IMR-90 (cell line): Measurements from ENCODE around the gene L3MBTL4. TPM values are rescaled to one million over a fixed set of nuclear protein-coding genes. Genes with fewer than 3 reads are reported as not detected.

Source experiments
- ATAC-seq: fragments of 200-7000 bp; cut with Tn5 transposase; 2 replicates; pipeline ENCODE4 v1.9.1; 2020; ENCODE audit warnings: low read depth, mild to moderate bottlenecking, moderate library complexity
- BruUV-seq: library from RNA; stranded (reverse); fragments of 400-500 nt; replicated peaks from 2 replicates; lab custom pipeline; 2021; lab: Mats Ljungman, UMichigan
- CTCF ChIA-PET: fragments of 300-600 bp; formaldehyde crosslinking; extraction: SDS; loops from one replicate; lab custom pipeline; 2021; ENCODE audit warnings: antibody characterized with exemption; lab: Yijun Ruan, JAX
- POLR2A ChIA-PET: fragments of 300-600 bp; sonication (Branson Sonifier 250); formaldehyde crosslinking; loops from one replicate; lab custom pipeline; 2022; ENCODE audit warnings: antibody characterized with exemption; ENCODE audit not compliant: unreplicated experiment; lab: Charles Lee
- DNase-seq: peaks from one replicate; pipeline ENCODE4 v3.0.0; 2013
- H2AFZ ChIP-seq: replicated peaks from 2 replicates; pipeline ENCODE3; 2013; ENCODE audit warnings: low read length, mild to moderate bottlenecking; ENCODE audit not compliant: poor library complexity
- H2AK5ac ChIP-seq: 2 replicates; pipeline ENCODE4 v1.6.1; 2013; ENCODE audit warnings: low read depth, low read length, inconsistent platforms
- H2AK9ac ChIP-seq: replicated peaks from 2 replicates; pipeline ENCODE3; 2013; ENCODE audit warnings: mild to moderate bottlenecking, low read depth, low read length, moderate library complexity; ENCODE audit not compliant: poor library complexity
- H2BK120ac ChIP-seq: 2 replicates; pipeline ENCODE4 v1.6.1; 2013; ENCODE audit warnings: low read depth, low read length, inconsistent platforms
- H2BK15ac ChIP-seq: 3 replicates; pipeline ENCODE4 v1.6.1; 2013; ENCODE audit warnings: low read depth, low read length, inconsistent platforms
- H2BK20ac ChIP-seq: 2 replicates; pipeline ENCODE4 v1.6.1; 2013; ENCODE audit warnings: low read depth, mild to moderate bottlenecking, inconsistent platforms, low read length, moderate library complexity
- H2BK5ac ChIP-seq: 2 replicates; pipeline ENCODE4 v1.6.1; 2013; ENCODE audit warnings: mild to moderate bottlenecking, low read depth, low read length, inconsistent platforms; ENCODE audit not compliant: poor library complexity, severe bottlenecking
- H3K14ac ChIP-seq: replicated peaks from 2 replicates; pipeline ENCODE4 v1.6.1; 2013; ENCODE audit warnings: low read depth, low read length, inconsistent platforms
- H3K18ac ChIP-seq: 2 replicates; pipeline ENCODE4 v1.6.1; 2013; ENCODE audit warnings: low read depth, low read length, control low read depth
- H3K23ac ChIP-seq: 2 replicates; pipeline ENCODE4 v1.6.1; 2013; ENCODE audit warnings: low read depth, low read length, inconsistent platforms
- H3K27ac ChIP-seq: 2 replicates; pipeline ENCODE4 v1.5.1; 2013; ENCODE audit warnings: mild to moderate bottlenecking, control low read depth, low read length; ENCODE audit not compliant: insufficient read depth
- H3K27me3 ChIP-seq: 2 replicates; pipeline ENCODE4 v1.6.1; 2013; ENCODE audit warnings: low read length; ENCODE audit not compliant: control insufficient read depth, insufficient read depth
- H3K36me3 ChIP-seq: 2 replicates; pipeline ENCODE4 v1.6.1; 2013; ENCODE audit warnings: low read length, mixed read lengths; ENCODE audit not compliant: control insufficient read depth, insufficient read depth
- H3K4ac ChIP-seq: 2 replicates; pipeline ENCODE4 v1.6.1; 2013; ENCODE audit warnings: low read depth, low read length, inconsistent platforms
- H3K4me1 ChIP-seq: 2 replicates; pipeline ENCODE4 v1.6.1; 2013; ENCODE audit warnings: low read length, mixed read lengths; ENCODE audit not compliant: control insufficient read depth, insufficient read depth
- H3K4me2 ChIP-seq: 2 replicates; pipeline ENCODE4 v1.6.1; 2013; ENCODE audit warnings: low read depth, mild to moderate bottlenecking, control low read depth, low read length, moderate library complexity
- H3K4me3 ChIP-seq: 2 replicates; pipeline ENCODE4 v1.5.1; 2013; ENCODE audit warnings: low read depth, mild to moderate bottlenecking, control low read depth, low read length, moderate library complexity; ENCODE audit not compliant: insufficient read depth
- H3K56ac ChIP-seq: 2 replicates; pipeline ENCODE4 v1.6.1; 2013; ENCODE audit warnings: low read length, inconsistent platforms; ENCODE audit not compliant: insufficient read depth; ENCODE audit errors: extremely low read depth
- H3K79me1 ChIP-seq, 2 experiments: 2 replicates each; pipeline ENCODE4 v1.6.1; 2013; ENCODE audit warnings: low read length in 2 of 2, inconsistent platforms in 1 of 2, low read depth in 1 of 2
- H3K9ac ChIP-seq: 2 replicates; pipeline ENCODE4 v1.6.1; 2013; ENCODE audit warnings: low read depth, low read length, control low read depth
- H3K9me1 ChIP-seq: 2 replicates; pipeline ENCODE4 v1.6.1; 2013; ENCODE audit warnings: low read length, inconsistent platforms; ENCODE audit not compliant: insufficient read depth
- H3K9me3 ChIP-seq: 2 replicates; pipeline ENCODE4 v1.6.1; 2013; ENCODE audit warnings: low read length; ENCODE audit not compliant: control insufficient read depth, insufficient read depth
- H4K20me1 ChIP-seq: 2 replicates; pipeline ENCODE4 v1.6.1; 2013; ENCODE audit warnings: low read length, inconsistent platforms; ENCODE audit not compliant: insufficient read depth
- H4K5ac ChIP-seq: 2 replicates; pipeline ENCODE4 v1.6.1; 2013; ENCODE audit warnings: mild to moderate bottlenecking, low read depth, low read length, control low read depth
- H4K8ac ChIP-seq, 2 experiments: 2 replicates each; pipeline ENCODE4 v1.6.1; 2013; ENCODE audit warnings: low read depth in 2 of 2, low read length in 2 of 2, control low read depth in 1 of 2, inconsistent platforms in 1 of 2
- H4K91ac ChIP-seq: 2 replicates; pipeline ENCODE4 v1.6.1; 2013; ENCODE audit warnings: low read depth, low read length, inconsistent platforms; ENCODE audit not compliant: insufficient read depth
- BHLHE40 ChIP-seq: fragments of 150-350 bp; IDR thresholded peaks from 2 replicates; pipeline ENCODE4 v1.6.1; 2016; ENCODE audit warnings: mild to moderate bottlenecking, low read depth, low read length
- CEBPB ChIP-seq: IDR thresholded peaks from 2 replicates; pipeline ENCODE4 v1.6.1; 2012; ENCODE audit warnings: low read depth, low read length, improper control_type of control experiment
- MAZ ChIP-seq: IDR thresholded peaks from 2 replicates; pipeline ENCODE4 v1.6.1; 2012; ENCODE audit warnings: low read depth, mild to moderate bottlenecking, low read length, improper control_type of control experiment, moderate library complexity, borderline replicate concordance
- NFE2L2 ChIP-seq: fragments of 150-350 bp; IDR thresholded peaks from 2 replicates; pipeline ENCODE4 v1.6.1; 2016; ENCODE audit warnings: low read depth, mild to moderate bottlenecking, low read length
- POLR2A ChIP-seq: IDR thresholded peaks from 2 replicates; pipeline ENCODE4 v1.6.1; 2012; ENCODE audit warnings: mild to moderate bottlenecking, low read depth, low read length
- WGBS, 2 experiments: methylation state at CpG; one replicate each; pipeline versions ENCODE4 v1.1.5 to v1.1.7; 2013; ENCODE audit warnings: missing lambda C conversion rate in 2 of 2; ENCODE audit not compliant: insufficient read length in 1 of 2; ENCODE audit errors: extremely low coverage in 2 of 2; 5-methylcytosine and 5-hydroxymethylcytosine counted together
- dilution Hi-C: fragments of 300-500 bp; cut with HindIII; formaldehyde crosslinking; loops from one replicate; pipeline ENCODE4 v1.14.3; 2018; ENCODE audit warnings: low sequenced_read_pairs; ENCODE audit not compliant: unreplicated experiment
- in situ Hi-C: fragments of 300-500 bp; cut with MboI; formaldehyde crosslinking; loops from 3 replicates; pipeline ENCODE4 v1.14.3; 2019; ENCODE audit warnings: low sequenced_read_pairs, inconsistent platforms, mixed read lengths
- intact Hi-C: fragments of 100-400 bp; cut with micrococcal nuclease; formaldehyde crosslinking; loops from 2 replicates; pipeline ENCODE4 v1.10.0; 2022
- polyA plus RNA-seq, 3 experiments: library from polyadenylated mRNA; depleted of rRNA; stranded (reverse); fragments of >200 nt; gene quantifications; 2 replicates each; pipeline ENCODE4 v1.2.3, GENCODE V29; 2012; ENCODE audit warnings: low replicate concordance in 1 of 3
- total RNA-seq: library from RNA; depleted of rRNA; stranded (reverse); fragments of >200 nt; gene quantifications from 2 replicates; pipeline ENCODE4 v1.2.3, GENCODE V29; 2012
- TF ChIP-seq, protein P1 (sequence below): fragments of 150-350 bp; IDR thresholded peaks from 2 replicates; pipeline ENCODE4 v1.6.1; 2017; ENCODE audit warnings: mild to moderate bottlenecking, antibody characterized with exemption, low read length, low read depth

L3MBTL4 gene
- total and polyA plus RNA-seq, 2 of the 4 experiments (the other 2 are of a cell fraction), result under 0.01 to 0.02 TPM

DNA sequence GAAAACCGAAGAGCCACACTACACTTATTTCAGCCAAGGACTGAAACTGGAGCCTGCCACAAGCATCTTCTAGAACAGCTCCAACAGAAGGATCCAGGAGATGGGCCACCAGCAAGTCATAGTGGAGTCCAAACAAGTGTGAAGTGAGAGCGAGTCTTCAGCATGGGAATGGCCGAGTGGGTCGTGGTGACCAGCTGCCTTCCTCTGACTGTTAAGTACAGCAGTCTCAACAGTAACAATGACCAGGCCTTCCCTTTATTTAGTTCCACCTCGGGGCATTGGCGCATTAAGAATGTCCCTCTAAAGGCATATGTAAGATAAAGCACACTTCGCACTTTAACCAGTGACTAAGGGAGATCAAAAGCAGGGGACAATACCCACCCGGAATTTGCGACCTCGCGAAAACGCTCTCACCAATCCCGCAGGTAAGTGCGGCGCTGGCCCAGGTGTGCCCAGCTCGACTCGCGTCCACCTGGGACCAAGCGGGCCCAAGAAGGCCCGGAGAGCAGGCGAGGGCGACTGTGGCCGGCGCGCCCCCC, 1.1 kb downstream of the L3MBTL4 start:
- Histone ChIP-seq H2BK5ac (no peak overlapping the region), H3K9me3 (0 out of 2 replicates have a peak, but pooled peaks cover 3% of the 10 kb centered on the region), H3K4me1 (no peaks in the 10 kb centered on the region), H3K4me2 (no peak overlapping the region), H3K4me3 (no peak overlapping the region), H2AK9ac (no peak overlapping the region), H3K9me1 (no peaks in the 10 kb centered on the region), H3K27me3 (peaks cover 34% of the 10 kb centered on the region), H3K9ac (no peak overlapping the region), H3K18ac (no peak overlapping the region), H4K91ac (no peak overlapping the region), H4K8ac (no peak overlapping the region), H2AFZ (peak overlapping the region; percentile 77), H3K14ac (no peak overlapping the region), H4K20me1 (no peaks in the 10 kb centered on the region), H3K79me1 (no peaks in the 10 kb centered on the region), H3K23ac (peak overlapping the region; percentile 66; the same call in 1 of the 2 replicates), H2BK15ac (no peak overlapping the region), H3K27ac (no peak overlapping the region), H4K5ac (no peak overlapping the region), H2BK120ac (no peak overlapping the region), H2BK20ac (no peak overlapping the region), H2AK5ac (no peak overlapping the region), H3K4ac (no peak overlapping the region), H3K36me3 (no peaks in the 10 kb centered on the region), H3K56ac (no peak overlapping the region)
- no peak for ATAC-seq
- WGBS, 2 experiments, result 3% methylated on average over 6 of the region's 25 CpGs; no CpG with 5 or more reads in 1 of the 2 experiments
- DNase-seq, result no peak
- intact Hi-C loops (loop anchor here (10.0 kb wide), 1 partner anchor 471 kb away; no protein-coding TSS in a partner anchor), dilution Hi-C loops (no loop called here), in situ Hi-C loops (no loop called here)
- TF ChIP-seq, protein P1, sequence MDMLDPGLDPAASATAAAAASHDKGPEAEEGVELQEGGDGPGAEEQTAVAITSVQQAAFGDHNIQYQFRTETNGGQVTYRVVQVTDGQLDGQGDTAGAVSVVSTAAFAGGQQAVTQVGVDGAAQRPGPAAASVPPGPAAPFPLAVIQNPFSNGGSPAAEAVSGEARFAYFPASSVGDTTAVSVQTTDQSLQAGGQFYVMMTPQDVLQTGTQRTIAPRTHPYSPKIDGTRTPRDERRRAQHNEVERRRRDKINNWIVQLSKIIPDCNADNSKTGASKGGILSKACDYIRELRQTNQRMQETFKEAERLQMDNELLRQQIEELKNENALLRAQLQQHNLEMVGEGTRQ, result no peak
- no peak for TF ChIP-seq BHLHE40
- no peak for TF ChIP-seq NFE2L2
- no peak for TF ChIP-seq MAZ
- no peak for TF ChIP-seq POLR2A
- no peak for TF ChIP-seq CEBPB
- no TSS peak for BruUV-seq
- ChIA-PET CTCF (no interaction called here), POLR2A (no interaction called here)
